ENCODE results near the gene SYCP2L.
"Not testable (repeated sequence)": the region's sequence is repeated elsewhere in the genome, so short reads cannot be mapped to it uniquely, and the experiment has no call there.

Gene SYCP2L

GRCh38 chr6:10877871-10878270 lies 9.0 kb upstream of the SYCP2L start:
- in situ Hi-C loops (cut with MboI; ENCODE audit: low sequenced_read_pairs, unreplicated experiment): no loop called here
- DNase-seq (ENCODE audit: low spot score): no peak
- TF ChIP-seq CTCF (IDR thresholded peaks at IDR 0.05; ENCODE audit: borderline replicate concordance, control extremely low read depth, extremely low read depth, insufficient read depth, missing control alignments): no peak

GRCh38 chr6:10880366-10880765 lies 6.5 kb upstream of the SYCP2L start:
- in situ Hi-C loops (cut with MboI; ENCODE audit: low sequenced_read_pairs, unreplicated experiment): no loop called here
- no peak for DNase-seq (ENCODE audit: low spot score)
- TF ChIP-seq CTCF (IDR thresholded peaks at IDR 0.05; ENCODE audit: borderline replicate concordance, control extremely low read depth, extremely low read depth, insufficient read depth, missing control alignments): no peak

DNA sequence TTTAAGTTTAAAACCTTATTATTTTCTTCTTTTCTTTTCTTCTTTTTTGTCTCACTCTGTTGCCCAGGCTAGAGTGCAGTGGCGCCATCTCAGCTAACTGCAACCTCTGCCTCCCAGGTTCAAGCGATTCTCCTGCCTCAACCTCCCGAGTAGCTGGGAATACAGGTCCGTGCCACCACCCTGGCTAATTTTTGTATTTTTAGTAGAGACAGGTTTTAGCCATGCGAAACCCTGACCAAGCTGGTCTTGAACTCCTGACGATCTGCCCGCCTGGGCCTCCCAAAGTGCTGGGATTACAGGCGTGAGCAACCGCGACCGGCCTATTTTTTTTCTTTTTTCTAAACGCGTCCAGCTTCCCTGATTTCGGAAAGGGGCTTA lies 4.6 kb upstream of the SYCP2L start:
- DNase-seq (ENCODE audit: low spot score); in situ Hi-C loops (cut with MboI; ENCODE audit: low sequenced_read_pairs, unreplicated experiment): not testable (repeated sequence)

DNA sequence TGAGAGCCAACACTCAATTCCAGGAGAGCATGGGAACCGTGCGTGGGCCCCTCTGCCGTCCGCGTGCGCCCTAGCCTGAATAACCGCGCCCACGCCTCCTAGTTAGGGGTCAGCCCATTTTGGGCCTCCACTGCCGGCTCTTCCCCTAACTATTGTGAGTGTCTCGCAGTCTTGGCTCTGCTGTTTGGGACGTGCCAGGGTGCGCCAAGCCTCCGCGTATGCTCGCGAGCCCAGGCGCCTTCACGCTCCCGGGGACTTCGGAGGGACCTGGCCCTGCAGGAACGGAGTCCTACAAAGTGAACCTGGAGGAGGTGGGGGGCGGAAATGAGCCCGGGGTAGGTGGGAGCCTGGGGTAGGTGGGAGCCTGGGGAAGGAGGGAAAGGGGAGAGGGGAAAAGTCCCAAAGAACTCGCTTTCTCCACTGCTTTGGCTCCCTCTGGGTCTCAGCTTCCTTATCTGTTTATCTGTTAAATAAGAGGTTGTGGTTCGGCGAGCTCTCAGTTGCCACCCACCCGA lies 4.1 kb upstream of the SYCP2L start:
- no peak for TF ChIP-seq CTCF (IDR thresholded peaks at IDR 0.05; ENCODE audit: borderline replicate concordance, control extremely low read depth, extremely low read depth, insufficient read depth, missing control alignments)
- in situ Hi-C loops (cut with MboI; ENCODE audit: low sequenced_read_pairs, unreplicated experiment): no loop called here
- no peak for DNase-seq (ENCODE audit: low spot score)

DNA sequence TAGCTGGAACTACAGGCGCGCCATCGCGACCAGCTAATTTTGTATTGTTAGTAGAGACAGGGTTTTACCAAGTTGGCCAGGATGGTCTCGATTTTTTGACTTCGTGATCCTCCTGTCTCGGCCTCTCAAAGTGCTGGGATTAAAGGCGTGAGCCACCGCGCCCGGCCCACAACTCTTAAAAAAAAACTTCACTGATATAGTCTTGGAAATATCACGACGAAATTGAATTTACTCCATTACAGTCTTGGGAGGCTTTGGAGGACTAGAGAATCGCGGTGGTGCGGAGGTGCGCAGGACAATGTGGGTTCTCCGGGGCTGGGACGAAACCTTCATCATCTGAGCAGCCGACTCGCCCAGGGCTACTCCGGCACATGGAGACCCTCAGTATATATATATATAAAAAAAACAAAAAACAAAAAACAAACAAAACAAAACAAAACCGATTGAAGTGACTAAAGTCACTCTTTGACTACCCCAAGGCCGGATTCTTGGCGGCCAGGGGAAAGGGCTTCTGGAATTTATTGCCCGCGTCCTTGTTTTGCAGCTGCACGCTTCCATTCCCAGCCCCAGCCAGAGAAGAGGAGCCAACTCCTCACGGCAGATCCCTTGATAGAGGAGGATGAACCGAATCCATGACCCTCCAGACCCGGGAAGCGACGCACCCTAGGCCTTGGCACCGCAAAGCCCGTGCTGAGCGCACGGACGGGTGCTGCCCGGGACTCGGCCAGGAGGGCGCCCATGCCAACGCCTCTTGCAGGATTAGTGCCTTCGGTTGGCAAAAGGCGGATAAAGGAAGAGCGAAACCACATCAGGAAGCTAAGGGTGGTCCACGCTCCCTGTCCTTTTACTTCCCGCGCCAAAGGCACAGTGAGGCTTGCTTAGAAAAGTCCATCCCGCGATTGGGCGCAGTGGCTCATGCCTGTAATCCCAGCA lies 3.3 kb upstream of the SYCP2L start:
- in situ Hi-C loops (cut with MboI; ENCODE audit: low sequenced_read_pairs, unreplicated experiment): no loop called here
- no peak for DNase-seq (ENCODE audit: low spot score)
- no peak for TF ChIP-seq CTCF (IDR thresholded peaks at IDR 0.05; ENCODE audit: borderline replicate concordance, control extremely low read depth, extremely low read depth, insufficient read depth, missing control alignments)

- no peak for TF ChIP-seq CTCF (IDR thresholded peaks at IDR 0.05; ENCODE audit: borderline replicate concordance, control extremely low read depth, extremely low read depth, insufficient read depth, missing control alignments)
- no peak for DNase-seq (ENCODE audit: low spot score)
- in situ Hi-C loops (cut with MboI; ENCODE audit: low sequenced_read_pairs, unreplicated experiment): no loop called here
Observed at GRCh38 chr6:10884245-10884972, 2.4 kb upstream of the SYCP2L start.

- in situ Hi-C loops (cut with MboI; ENCODE audit: low sequenced_read_pairs, unreplicated experiment); DNase-seq (ENCODE audit: low spot score): not testable (repeated sequence)
Observed at GRCh38 chr6:10886365-10886690, 524 bp upstream of the SYCP2L start.

Data from GM13976 (cell line).